AG04450 (cell line): ENCODE results near the gene TRAPPC3. TPM values are rescaled to one million over a fixed set of nuclear protein-coding genes. Genes with fewer than 3 reads are reported as not detected.

Source experiments
- CTCF ChIA-PET: fragments of 300-600, 350-600 bp; formaldehyde crosslinking; extraction: SDS; loops from one replicate; lab custom pipeline; 2022; ENCODE audit warnings: antibody characterized with exemption, inconsistent platforms; lab: Charles Lee
- POLR2A ChIA-PET: fragments of 350-600 bp; formaldehyde crosslinking; extraction: SDS; loops from one replicate; lab custom pipeline; 2021; ENCODE audit warnings: antibody characterized with exemption, inconsistent platforms; lab: Yijun Ruan, JAX
- DNase-seq: peaks from one replicate; pipeline ENCODE4 v3.0.0-alpha.2; 2011; ENCODE audit warnings: low read depth, low spot score
- H3K27ac ChIP-seq: one replicate; pipeline ENCODE4 v1.5.1; 2012; ENCODE audit warnings: low read depth, low read length, control low read depth
- H3K27me3 ChIP-seq: one replicate; pipeline ENCODE4 v1.6.0; 2012; ENCODE audit warnings: low read length; ENCODE audit not compliant: control insufficient read depth, insufficient read depth
- H3K4me3 ChIP-seq: 2 replicates; pipeline ENCODE4 v1.5.1; 2011; ENCODE audit warnings: mild to moderate bottlenecking, low read depth, low read length, control low read depth
- H3K9me3 ChIP-seq: 2 replicates; pipeline ENCODE4 v1.5.1; 2012; ENCODE audit warnings: low read length; ENCODE audit not compliant: control insufficient read depth, insufficient read depth
- polyA plus RNA-seq: library from polyadenylated mRNA; depleted of rRNA; stranded (reverse); fragments of >200 nt; gene quantifications from 2 replicates; pipeline ENCODE4 v1.2.3, GENCODE V29; 2011
- TF ChIP-seq, protein P1 (sequence below): IDR thresholded peaks from 2 replicates; pipeline ENCODE4 v1.5.1; 2011; ENCODE audit warnings: low read depth, low read length, control low read depth, inconsistent platforms

TRAPPC3 gene
- polyA plus RNA-seq, 1 experiment = 92.3 TPM

GRCh38 chr1:36126797-36127500, 22.3 kb downstream of the TRAPPC3 start:
- H3K9me3 ChIP-seq = no peaks in the 10 kb centered on the region; the same call in 1 of the 2 replicates
- ChIA-PET CTCF (no interaction called here), POLR2A (no interaction called here)
- TF ChIP-seq, protein P1, sequence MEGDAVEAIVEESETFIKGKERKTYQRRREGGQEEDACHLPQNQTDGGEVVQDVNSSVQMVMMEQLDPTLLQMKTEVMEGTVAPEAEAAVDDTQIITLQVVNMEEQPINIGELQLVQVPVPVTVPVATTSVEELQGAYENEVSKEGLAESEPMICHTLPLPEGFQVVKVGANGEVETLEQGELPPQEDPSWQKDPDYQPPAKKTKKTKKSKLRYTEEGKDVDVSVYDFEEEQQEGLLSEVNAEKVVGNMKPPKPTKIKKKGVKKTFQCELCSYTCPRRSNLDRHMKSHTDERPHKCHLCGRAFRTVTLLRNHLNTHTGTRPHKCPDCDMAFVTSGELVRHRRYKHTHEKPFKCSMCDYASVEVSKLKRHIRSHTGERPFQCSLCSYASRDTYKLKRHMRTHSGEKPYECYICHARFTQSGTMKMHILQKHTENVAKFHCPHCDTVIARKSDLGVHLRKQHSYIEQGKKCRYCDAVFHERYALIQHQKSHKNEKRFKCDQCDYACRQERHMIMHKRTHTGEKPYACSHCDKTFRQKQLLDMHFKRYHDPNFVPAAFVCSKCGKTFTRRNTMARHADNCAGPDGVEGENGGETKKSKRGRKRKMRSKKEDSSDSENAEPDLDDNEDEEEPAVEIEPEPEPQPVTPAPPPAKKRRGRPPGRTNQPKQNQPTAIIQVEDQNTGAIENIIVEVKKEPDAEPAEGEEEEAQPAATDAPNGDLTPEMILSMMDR = no peak
- no peak overlapping the region for H3K4me3 ChIP-seq
- no peak for DNase-seq
- no peak overlapping the region for H3K27ac ChIP-seq
- H3K27me3 ChIP-seq = peaks cover 23% of the 10 kb centered on the region

GRCh38 chr1:36126005-36126716, 23.1 kb downstream of the TRAPPC3 start:
- Histone ChIP-seq H3K9me3 (no peaks in the 10 kb centered on the region; the same call in 1 of the 2 replicates), H3K27ac (no peak overlapping the region), H3K27me3 (peaks cover 23% of the 10 kb centered on the region), H3K4me3 (no peak overlapping the region)
- TF ChIP-seq, protein P1 = no peak
- CTCF ChIA-PET = no interaction called here
- POLR2A ChIA-PET = no interaction called here
- no peak for DNase-seq

- no peak within 1 kb of the TSS for H3K27ac ChIP-seq
- no peak for DNase-seq
- TF ChIP-seq, protein P1 = no peak
- no peaks in the 10 kb centered on the region; the same call in 1 of the 2 replicates for H3K9me3 ChIP-seq
- POLR2A ChIA-PET = no interaction called here
- peaks cover 23% of the 10 kb centered on the region for H3K27me3 ChIP-seq
- CTCF ChIA-PET = no interaction called here
- H3K4me3 ChIP-seq = peak within 1 kb of the TSS; percentile 25; the same call in 1 of the 2 replicates
Measured at GRCh38 chr1:36125129-36125991, 23.9 kb downstream of the TRAPPC3 start, which contains the start of gene COL8A2. Gene COL8A2 (minus strand): TSS chr1:36125222. CDS start chr1:36100242, 24,980 bp downstream.

GRCh38 chr1:36124404-36125128, 24.7 kb downstream of the TRAPPC3 start:
- Histone ChIP-seq H3K4me3 (no peak overlapping the region), H3K27ac (no peak overlapping the region), H3K27me3 (peaks cover 23% of the 10 kb centered on the region), H3K9me3 (no peaks in the 10 kb centered on the region; the same call in 1 of the 2 replicates)
- DNase-seq = no peak
- ChIA-PET POLR2A (no interaction called here), CTCF (no interaction called here)
- TF ChIP-seq, protein P1 = no peak
